GM12875 (cell line): ENCODE measurements around the gene BDH1.

Source experiments
- H3K4me3 ChIP-seq: one replicate; pipeline ENCODE4 v1.5.1; 2011; ENCODE audit warnings: low read depth, low read length, control low read depth
- CTCF ChIP-seq: IDR thresholded peaks from 2 replicates; pipeline ENCODE4 v1.5.1; 2011; ENCODE audit warnings: low read depth, mild to moderate bottlenecking, control low read depth, inconsistent platforms, low read length, moderate library complexity, borderline replicate concordance; ENCODE audit not compliant: insufficient read depth

The BDH1 gene

DNA sequence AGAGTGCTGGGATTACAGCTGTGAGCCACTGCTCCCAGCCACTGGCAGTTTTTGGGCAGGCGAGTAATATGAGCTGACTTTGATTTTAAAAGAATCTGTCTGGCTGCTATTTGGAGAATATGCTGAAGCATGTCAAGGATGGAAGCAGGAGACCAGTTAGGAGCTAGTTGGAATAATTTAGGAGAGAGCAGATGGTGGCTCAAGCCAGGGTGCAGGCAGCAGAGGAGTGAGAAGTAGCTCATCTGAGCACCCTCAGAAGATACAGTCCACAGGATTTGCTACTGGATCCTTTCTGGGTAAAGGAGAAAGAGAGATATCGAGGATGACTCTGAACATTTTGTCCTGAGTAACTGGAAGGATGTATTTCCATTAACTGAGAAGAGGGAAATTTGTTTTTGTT lies 30.4 kb upstream of the BDH1 start:
- no peak overlapping the region for H3K4me3 ChIP-seq
- TF ChIP-seq CTCF, result no peak

DNA sequence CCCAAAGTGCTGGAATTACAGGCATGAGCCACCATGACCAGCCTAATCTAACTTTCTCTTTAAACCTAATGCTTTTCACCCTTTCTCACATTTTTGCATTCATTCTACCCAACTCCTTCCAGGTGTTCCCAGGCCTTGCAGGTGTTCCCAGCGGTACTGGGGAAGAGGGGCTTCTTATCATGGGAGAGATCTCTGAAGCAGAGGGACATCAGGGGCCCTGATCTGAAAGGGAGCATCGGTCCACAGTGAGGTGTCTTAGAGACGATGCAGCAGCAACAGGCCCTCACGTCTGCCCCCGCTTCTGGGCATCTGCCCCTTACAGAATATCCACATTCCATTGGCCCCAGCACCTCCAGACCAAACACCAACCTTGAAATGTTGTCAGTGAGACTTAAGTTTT lies 29.0 kb upstream of the BDH1 start:
- no peak for TF ChIP-seq CTCF
- no peak overlapping the region for H3K4me3 ChIP-seq

- H3K4me3 ChIP-seq, result no peak overlapping the region
- no peak for TF ChIP-seq CTCF
These were observed 27.6 kb upstream of the BDH1 start for GRCh38 chr3:197583371-197583770.

- no peak overlapping the region for H3K4me3 ChIP-seq
- TF ChIP-seq CTCF, result no peak
These were observed 24.5 kb upstream of the BDH1 start for GRCh38 chr3:197580253-197580691.

DNA sequence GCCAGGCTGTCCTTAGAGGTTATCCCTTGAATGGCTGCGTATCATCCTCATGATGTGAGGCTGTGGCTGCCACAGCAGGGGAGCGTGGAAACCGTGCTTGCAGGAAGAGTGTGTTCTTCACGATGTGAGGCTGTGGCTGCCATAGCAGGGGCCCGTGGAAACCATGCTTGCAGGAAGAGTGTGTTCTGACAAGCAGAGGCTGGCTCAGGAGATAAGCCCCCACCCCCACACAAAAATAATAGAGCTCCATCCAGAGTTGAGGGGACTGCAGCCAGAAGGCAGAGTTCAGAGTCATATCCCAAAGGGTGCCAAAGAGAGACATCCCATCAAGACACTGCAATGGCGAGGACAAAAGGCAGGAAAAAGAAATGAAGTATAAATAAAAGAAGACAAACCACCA lies 22.6 kb upstream of the BDH1 start:
- no peak for TF ChIP-seq CTCF

DNA sequence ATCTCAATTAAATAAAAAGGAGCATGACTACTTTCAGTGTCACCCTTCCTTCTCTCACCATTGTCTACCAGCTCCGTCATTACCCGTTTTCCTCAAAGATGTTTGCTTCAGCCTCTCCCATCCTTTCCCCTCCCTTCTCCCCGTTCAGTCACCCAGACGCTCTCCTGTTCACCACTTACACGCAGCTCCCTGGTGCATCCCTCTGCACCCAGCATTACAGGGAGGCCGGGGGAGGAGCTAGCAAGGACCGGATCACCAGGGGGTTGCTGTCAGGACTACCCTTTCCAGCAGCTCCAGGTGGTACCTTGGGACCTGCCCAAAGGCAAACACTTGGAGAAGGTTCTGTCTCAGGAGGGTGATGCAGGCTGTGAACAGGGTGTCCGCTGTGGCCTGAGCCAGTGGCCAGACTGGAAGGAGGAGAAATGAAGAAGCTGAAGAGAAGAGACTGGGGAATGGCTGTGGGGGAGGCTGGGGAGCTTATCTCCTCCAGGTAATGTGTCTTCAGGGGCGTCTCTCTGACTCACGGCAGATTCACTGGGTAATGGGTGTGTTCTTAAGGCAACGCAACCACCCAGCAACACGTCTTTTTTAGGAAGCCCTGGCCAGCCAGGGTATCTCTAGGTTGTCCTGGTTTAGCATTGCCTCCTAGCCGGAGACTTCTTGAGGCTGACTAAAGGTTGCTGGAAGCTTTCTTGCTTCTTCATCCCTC lies 21.8 kb upstream of the BDH1 start:
- TF ChIP-seq CTCF, result no peak

More for the DNA sequence above, 22.6 kb upstream of the BDH1 start:
- no peak overlapping the region for H3K4me3 ChIP-seq

GRCh38 chr3:197576838-197577237 lies 21.1 kb upstream of the BDH1 start:
- TF ChIP-seq CTCF, result no peak
- no peak overlapping the region for H3K4me3 ChIP-seq

More for the DNA sequence above, 21.8 kb upstream of the BDH1 start:
- H3K4me3 ChIP-seq, result no peak overlapping the region
